Measurements from ENCODE around the gene DNHD1. TPM values are rescaled to one million over a fixed set of nuclear protein-coding genes. Genes with fewer than 3 reads are reported as not detected.

DNHD1 gene
- total RNA-seq, 1 experiment from 2014 or later: 13.9 TPM

DNA sequence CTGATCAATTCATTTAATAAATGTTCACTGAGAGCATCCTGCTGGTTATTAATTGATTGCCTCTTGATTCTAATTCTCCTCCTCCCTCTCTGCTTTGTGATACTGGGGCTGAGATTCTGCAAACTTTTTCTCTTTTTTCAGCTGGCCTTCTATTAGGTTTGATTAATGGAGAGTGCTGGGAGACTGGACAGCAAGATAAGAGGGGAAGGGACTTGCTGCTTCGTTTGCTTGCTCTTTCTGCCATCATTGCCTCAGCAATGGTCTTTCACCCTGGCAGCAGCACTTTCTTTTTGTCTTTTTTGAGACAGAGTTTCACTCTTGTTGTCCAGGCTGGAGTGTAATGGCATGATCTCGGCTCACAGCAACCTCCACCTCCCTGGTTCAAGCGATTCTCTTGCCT lies 7.1 kb downstream of the DNHD1 start:
- BruUV-seq (replicated peaks): no TSS peak
- ChIA-PET CTCF (interaction anchor here (0.6 kb wide), 1 partner anchor 20 kb away, joined by 4 read pairs; no protein-coding TSS in a partner anchor), POLR2A (ENCODE audit: unreplicated experiment) (no interaction called here)
- Histone ChIP-seq H2AFZ (no peak overlapping the region), H3K4me3 (no peak overlapping the region), H3K36me3 (ENCODE audit: low read depth) (no peaks in the 10 kb centered on the region), H3K4me1 (replicated peaks; ENCODE audit: insufficient read depth) (no peaks in the 10 kb centered on the region), H3K79me2 (ENCODE audit: low read depth) (no peaks in the 10 kb centered on the region), H3K4me2 (no peak overlapping the region), H4K20me1 (ENCODE audit: insufficient read depth) (no peaks in the 10 kb centered on the region), H3K9me2 (ENCODE audit: insufficient read depth) (no peaks in the 10 kb centered on the region), H3F3A (ENCODE audit: insufficient read depth, low read depth) (no peaks in the 10 kb centered on the region), H3K27ac (no peak overlapping the region), H3K27me3 (ENCODE audit: insufficient read depth, low read depth) (no peaks in the 10 kb centered on the region), H3K9me3 (ENCODE audit: insufficient read depth, low read depth) (no peaks in the 10 kb centered on the region)
- intact Hi-C loops (cut with micrococcal nuclease; ENCODE audit: unreplicated experiment): no loop called here
- TF ChIP-seq EZH2 (IDR thresholded peaks at IDR 0.05; ENCODE audit: low read depth) (no peak), CTCF (conservative IDR thresholded peaks at IDR 0.05) (no peak)
- no peak for DNase-seq

- intact Hi-C loops (cut with micrococcal nuclease; ENCODE audit: unreplicated experiment): loop anchor here (1.0 kb wide), 1 partner anchor 126 kb away; no protein-coding TSS in a partner anchor
- peak in 1 of 2 experiments; percentile 37 for DNase-seq
- Histone ChIP-seq H3K27me3 (ENCODE audit: insufficient read depth, low read depth) (no peaks in the 10 kb centered on the region), H3K36me3 (ENCODE audit: low read depth) (no peaks in the 10 kb centered on the region), H3K4me3 (no peak overlapping the region), H3K79me2 (ENCODE audit: low read depth) (no peaks in the 10 kb centered on the region), H4K20me1 (ENCODE audit: insufficient read depth) (no peaks in the 10 kb centered on the region), H3K4me1 (replicated peaks; ENCODE audit: insufficient read depth) (no peaks in the 10 kb centered on the region), H2AFZ (no peak overlapping the region), H3K9me2 (ENCODE audit: insufficient read depth) (no peaks in the 10 kb centered on the region), H3K27ac (no peak overlapping the region), H3F3A (ENCODE audit: insufficient read depth, low read depth) (no peaks in the 10 kb centered on the region), H3K9me3 (ENCODE audit: insufficient read depth, low read depth) (no peaks in the 10 kb centered on the region), H3K4me2 (no peak overlapping the region)
- POLR2A ChIA-PET (ENCODE audit: unreplicated experiment): no interaction called here
- TF ChIP-seq CTCF (conservative IDR thresholded peaks at IDR 0.05) (peak; percentile 72), EZH2 (IDR thresholded peaks at IDR 0.05; ENCODE audit: low read depth) (no peak)
- no TSS peak for BruUV-seq (replicated peaks)
- CTCF ChIA-PET: interaction anchor here (0.9 to 2.3 kb wide), 3 partner anchors 13 to 132 kb away, joined by 3 to 14 read pairs (median 3); no protein-coding TSS in a partner anchor
Measured at GRCh38 chr11:6505577-6506240, 8.6 kb downstream of the DNHD1 start.

DNA sequence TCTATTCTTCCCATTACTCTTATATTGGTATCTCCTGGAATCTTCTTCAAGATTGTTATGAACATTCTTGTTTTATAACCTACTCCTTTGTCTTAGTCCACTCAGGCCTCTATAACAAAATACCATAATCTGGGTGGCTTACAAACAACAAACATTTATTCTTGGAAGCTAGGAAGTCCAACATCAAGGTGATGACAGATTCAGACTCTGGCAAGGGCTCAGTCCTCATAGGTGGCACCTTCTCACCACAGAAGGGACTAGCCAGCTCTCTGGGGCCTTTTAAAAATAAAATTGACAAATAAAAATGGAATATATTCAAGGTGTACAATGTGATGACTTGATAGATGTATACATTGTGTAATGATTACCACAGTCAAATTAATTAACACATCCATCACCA lies 19.8 kb downstream of the DNHD1 start:
- no peak for TF ChIP-seq CTCF (conservative IDR thresholded peaks at IDR 0.05)
- TF ChIP-seq EZH2 (IDR thresholded peaks at IDR 0.05; ENCODE audit: low read depth): no peak
- POLR2A ChIA-PET (ENCODE audit: unreplicated experiment): no interaction called here
- Histone ChIP-seq H3F3A (ENCODE audit: insufficient read depth, low read depth) (no peaks in the 10 kb centered on the region), H3K4me1 (replicated peaks; ENCODE audit: insufficient read depth) (no peaks in the 10 kb centered on the region), H3K9me3 (ENCODE audit: insufficient read depth, low read depth) (no peaks in the 10 kb centered on the region), H3K4me2 (no peak overlapping the region), H4K20me1 (ENCODE audit: insufficient read depth) (no peaks in the 10 kb centered on the region), H3K36me3 (ENCODE audit: low read depth) (no peaks in the 10 kb centered on the region), H3K27ac (no peak overlapping the region), H3K4me3 (no peak overlapping the region), H3K9me2 (ENCODE audit: insufficient read depth) (no peaks in the 10 kb centered on the region), H3K79me2 (ENCODE audit: low read depth) (no peaks in the 10 kb centered on the region), H3K27me3 (ENCODE audit: insufficient read depth, low read depth) (no peaks in the 10 kb centered on the region), H2AFZ (no peak overlapping the region)
- DNase-seq: no peak
- CTCF ChIA-PET: no interaction called here
- BruUV-seq (replicated peaks): no TSS peak
- intact Hi-C loops (cut with micrococcal nuclease; ENCODE audit: unreplicated experiment): no loop called here

All from PC-9 (cell line).